Measurements from ENCODE around the gene TGM5. TPM values are rescaled to one million over a fixed set of nuclear protein-coding genes. Genes with fewer than 3 reads are reported as not detected.

The TGM5 gene
- total and polyA plus RNA-seq, 2 donors from 2014 or later: not detected

DNA sequence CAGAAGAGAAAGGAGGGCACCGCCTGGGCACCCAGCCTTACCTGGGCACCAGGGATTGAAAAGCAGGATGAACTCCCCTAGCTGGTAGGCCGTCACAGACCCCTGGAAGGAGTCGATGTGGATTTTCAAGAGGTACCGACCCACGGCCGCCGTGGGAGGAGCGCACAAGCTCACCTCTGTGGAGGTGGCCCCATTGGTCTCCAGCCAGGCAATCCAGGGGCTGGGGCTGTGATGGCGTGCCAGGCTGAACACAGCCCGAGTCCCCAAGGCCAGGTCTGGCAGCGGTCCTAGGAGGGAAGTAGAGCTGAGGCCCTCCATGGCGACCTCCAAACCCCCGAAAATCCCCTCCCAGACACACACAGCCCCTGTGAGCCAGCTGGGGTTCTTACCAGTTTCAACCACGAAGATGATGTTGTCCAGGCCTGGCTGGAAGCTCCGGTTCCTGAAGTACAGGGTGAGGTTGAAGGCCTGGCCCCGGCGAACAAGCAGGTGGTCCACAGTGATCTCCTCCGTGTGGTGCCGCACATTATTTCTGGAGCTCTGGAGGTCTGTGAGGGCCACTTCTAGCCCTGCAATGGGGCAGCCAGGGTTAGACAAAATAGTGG, 6.6 kb downstream of the TGM5 start:
- no peak overlapping the region for H3K27ac ChIP-seq (ENCODE audit: low read depth in 2 of 2, low read length in 2 of 2)
- DNase-seq: no peak
- no peaks in the 10 kb centered on the region for H3K27me3 ChIP-seq (ENCODE audit: control insufficient read depth, insufficient read depth, low read length)
- no peak overlapping the region for H3K4me3 ChIP-seq (ENCODE audit: low read length in 3 of 3)
- no peak overlapping the region for H3K9ac ChIP-seq (ENCODE audit: low read length in 3 of 3)
- no peaks in the 10 kb centered on the region for H3K9me3 ChIP-seq (ENCODE audit: control insufficient read depth in 2 of 3, insufficient read depth in 1 of 3, low read length in 3 of 3)
- no peaks in the 10 kb centered on the region for H3K4me1 ChIP-seq (ENCODE audit: control insufficient read depth in 2 of 3, insufficient read depth in 2 of 3, low read depth in 1 of 3, low read length in 3 of 3)
- H3K36me3 ChIP-seq (ENCODE audit: control insufficient read depth in 2 of 3, insufficient read depth in 3 of 3, low read length in 3 of 3): no peaks in the 10 kb centered on the region
- intact Hi-C loops (cut with DNase I): no loop called here
- TF ChIP-seq, protein P1, sequence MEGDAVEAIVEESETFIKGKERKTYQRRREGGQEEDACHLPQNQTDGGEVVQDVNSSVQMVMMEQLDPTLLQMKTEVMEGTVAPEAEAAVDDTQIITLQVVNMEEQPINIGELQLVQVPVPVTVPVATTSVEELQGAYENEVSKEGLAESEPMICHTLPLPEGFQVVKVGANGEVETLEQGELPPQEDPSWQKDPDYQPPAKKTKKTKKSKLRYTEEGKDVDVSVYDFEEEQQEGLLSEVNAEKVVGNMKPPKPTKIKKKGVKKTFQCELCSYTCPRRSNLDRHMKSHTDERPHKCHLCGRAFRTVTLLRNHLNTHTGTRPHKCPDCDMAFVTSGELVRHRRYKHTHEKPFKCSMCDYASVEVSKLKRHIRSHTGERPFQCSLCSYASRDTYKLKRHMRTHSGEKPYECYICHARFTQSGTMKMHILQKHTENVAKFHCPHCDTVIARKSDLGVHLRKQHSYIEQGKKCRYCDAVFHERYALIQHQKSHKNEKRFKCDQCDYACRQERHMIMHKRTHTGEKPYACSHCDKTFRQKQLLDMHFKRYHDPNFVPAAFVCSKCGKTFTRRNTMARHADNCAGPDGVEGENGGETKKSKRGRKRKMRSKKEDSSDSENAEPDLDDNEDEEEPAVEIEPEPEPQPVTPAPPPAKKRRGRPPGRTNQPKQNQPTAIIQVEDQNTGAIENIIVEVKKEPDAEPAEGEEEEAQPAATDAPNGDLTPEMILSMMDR (IDR thresholded peaks at IDR 0.05; ENCODE audit: borderline replicate concordance, extremely low read depth, insufficient read depth): no peak
- no peak for FAIRE-seq

DNA sequence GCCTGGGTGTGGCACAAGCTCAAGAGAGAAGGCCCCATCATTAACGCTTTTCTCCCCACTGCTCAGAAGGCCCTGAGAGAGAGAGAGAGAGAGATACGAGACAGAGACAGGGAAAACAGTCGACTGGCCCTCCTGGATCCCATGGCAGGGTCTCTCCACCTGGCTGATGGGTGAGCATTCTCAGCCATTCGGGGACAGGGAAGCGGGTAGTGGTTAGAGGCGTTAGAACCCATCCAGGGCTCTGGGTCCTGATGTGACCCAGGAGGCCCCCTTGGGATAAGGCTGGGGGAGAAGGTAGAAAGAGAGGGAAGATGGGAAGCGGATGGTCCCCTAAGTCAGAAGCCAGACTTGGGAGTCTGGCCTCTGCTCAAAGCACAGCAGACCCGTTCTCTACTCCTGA, 7.9 kb downstream of the TGM5 start:
- no peaks in the 10 kb centered on the region for H3K27me3 ChIP-seq (ENCODE audit: control insufficient read depth, insufficient read depth, low read length)
- intact Hi-C loops (cut with DNase I): no loop called here
- no peak overlapping the region for H3K4me3 ChIP-seq (ENCODE audit: low read length in 3 of 3)
- FAIRE-seq (no peak), DNase-seq (no peak)
- H3K4me1 ChIP-seq (ENCODE audit: control insufficient read depth in 2 of 3, insufficient read depth in 2 of 3, low read depth in 1 of 3, low read length in 3 of 3): peaks cover 0 to 1% (median 0%) of the 10 kb centered on the region in 3 donors
- H3K9me3 ChIP-seq (ENCODE audit: control insufficient read depth in 2 of 3, insufficient read depth in 1 of 3, low read length in 3 of 3): no peaks in the 10 kb centered on the region
- H3K27ac ChIP-seq (ENCODE audit: low read depth in 2 of 2, low read length in 2 of 2): no peak overlapping the region
- no peak overlapping the region for H3K9ac ChIP-seq (ENCODE audit: low read length in 3 of 3)
- no peaks in the 10 kb centered on the region for H3K36me3 ChIP-seq (ENCODE audit: control insufficient read depth in 2 of 3, insufficient read depth in 3 of 3, low read length in 3 of 3)
- TF ChIP-seq, protein P1 (IDR thresholded peaks at IDR 0.05; ENCODE audit: borderline replicate concordance, extremely low read depth, insufficient read depth): no peak

DNA sequence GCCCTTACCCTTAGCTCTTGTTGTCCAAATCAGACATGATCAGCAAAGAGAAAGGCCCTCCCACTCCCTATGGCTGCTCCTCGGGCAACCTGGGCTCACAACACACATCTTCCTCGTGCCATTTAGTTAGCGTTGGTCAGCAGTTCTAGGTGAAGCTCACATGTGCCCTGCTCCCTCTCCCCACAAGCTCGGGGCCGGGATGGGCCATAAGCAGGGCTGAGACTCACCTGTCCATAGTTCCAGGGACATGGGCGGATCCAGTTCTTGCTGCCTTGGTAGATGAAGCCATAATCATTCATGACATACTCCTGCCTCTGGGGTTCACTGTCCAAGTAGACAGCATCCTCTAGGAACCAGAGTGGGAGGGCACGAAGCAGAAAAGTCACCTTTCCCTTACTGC, 10.4 kb downstream of the TGM5 start:
- Histone ChIP-seq H3K27ac (ENCODE audit: low read depth in 2 of 2, low read length in 2 of 2) (no peak overlapping the region), H3K27me3 (ENCODE audit: control insufficient read depth, insufficient read depth, low read length) (no peaks in the 10 kb centered on the region), H3K9me3 (ENCODE audit: control insufficient read depth in 2 of 3, insufficient read depth in 1 of 3, low read length in 3 of 3) (no peaks in the 10 kb centered on the region), H3K4me1 (ENCODE audit: control insufficient read depth in 2 of 3, insufficient read depth in 2 of 3, low read depth in 1 of 3, low read length in 3 of 3) (peaks cover 0 to 2% (median 0%) of the 10 kb centered on the region in 3 donors), H3K4me3 (ENCODE audit: low read length in 3 of 3) (no peak overlapping the region), H3K9ac (ENCODE audit: low read length in 3 of 3) (no peak overlapping the region), H3K36me3 (ENCODE audit: control insufficient read depth in 2 of 3, insufficient read depth in 3 of 3, low read length in 3 of 3) (no peaks in the 10 kb centered on the region)
- intact Hi-C loops (cut with DNase I): no loop called here
- TF ChIP-seq, protein P1 (IDR thresholded peaks at IDR 0.05; ENCODE audit: borderline replicate concordance, extremely low read depth, insufficient read depth): no peak
- DNase-seq (no peak), FAIRE-seq (no peak)

DNA sequence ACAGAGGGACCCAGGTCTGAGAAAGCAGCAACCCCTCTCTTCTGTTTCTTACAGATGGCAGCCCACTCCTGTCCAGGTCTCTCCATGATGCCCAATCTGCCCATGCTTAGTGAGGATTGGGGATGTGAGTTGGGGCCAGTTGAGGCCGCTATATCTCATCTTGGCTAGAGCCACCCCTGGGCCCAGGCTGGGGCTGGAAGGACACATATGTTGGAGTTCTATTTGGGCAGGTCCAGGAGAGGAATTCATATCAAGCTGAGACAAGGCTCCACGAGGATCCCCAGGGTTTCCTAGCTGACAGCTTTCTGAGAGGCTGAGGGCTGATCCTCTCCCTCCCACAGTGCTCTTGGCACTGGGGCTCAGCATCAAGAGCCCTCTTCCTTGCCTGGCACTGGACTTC, 11.4 kb downstream of the TGM5 start:
- no peak overlapping the region for H3K9ac ChIP-seq (ENCODE audit: low read length in 3 of 3)
- FAIRE-seq (no peak), DNase-seq (no peak)
- H3K36me3 ChIP-seq (ENCODE audit: control insufficient read depth in 2 of 3, insufficient read depth in 3 of 3, low read length in 3 of 3): no peaks in the 10 kb centered on the region
- H3K4me3 ChIP-seq (ENCODE audit: low read length in 3 of 3): no peak overlapping the region
- intact Hi-C loops (cut with DNase I): no loop called here
- H3K9me3 ChIP-seq (ENCODE audit: control insufficient read depth in 2 of 3, insufficient read depth in 1 of 3, low read length in 3 of 3): no peaks in the 10 kb centered on the region
- no peak overlapping the region for H3K27ac ChIP-seq (ENCODE audit: low read depth in 2 of 2, low read length in 2 of 2)
- H3K4me1 ChIP-seq (ENCODE audit: control insufficient read depth in 2 of 3, insufficient read depth in 2 of 3, low read depth in 1 of 3, low read length in 3 of 3): peaks cover 0 to 2% (median 0%) of the 10 kb centered on the region in 3 donors
- H3K27me3 ChIP-seq (ENCODE audit: control insufficient read depth, insufficient read depth, low read length): no peaks in the 10 kb centered on the region
- TF ChIP-seq, protein P1 (IDR thresholded peaks at IDR 0.05; ENCODE audit: borderline replicate concordance, extremely low read depth, insufficient read depth): no peak

All from kidney (tissue), 14 donors.